Activated effector memory CD4-positive, alpha-beta T cell treated with Interleukin-2 at 50 U/mL for 16 hours (primary cell): Measurements from ENCODE around the gene TOLLIP.
A peak's percentile ranks its signal among the peaks of the same experiment; 100 is the strongest.
"Not testable (repeated sequence)": the region's sequence is repeated elsewhere in the genome, so short reads cannot be mapped to it uniquely, and the experiment has no call there.

Experiments used
- DNase-seq: peaks from one replicate; pipeline ENCODE4 v3.0.0-alpha.2; 2020

TOLLIP gene

GRCh38 chr11:1309498-1310317 lies at the start of gene TOLLIP:
Gene TOLLIP, minus strand, starts transcription at chr11:1309632. Its CDS starts 134 bp downstream, at chr11:1309498.
- peak; percentile 98 for DNase-seq

- DNase-seq: not testable (repeated sequence)
These were observed 49.5 kb upstream of the TOLLIP start for GRCh38 chr11:1358931-1359330.

GRCh38 chr11:1358286-1358685 lies 48.9 kb upstream of the TOLLIP start:
- DNase-seq: no peak

- DNase-seq: no peak
These were observed 47.1 kb upstream of the TOLLIP start for GRCh38 chr11:1356478-1356960.

GRCh38 chr11:1356007-1356435 lies 46.6 kb upstream of the TOLLIP start:
- no peak for DNase-seq

- no peak for DNase-seq
These were observed 44.9 kb upstream of the TOLLIP start for GRCh38 chr11:1354125-1354938.

GRCh38 chr11:1353383-1354124 lies 44.1 kb upstream of the TOLLIP start:
- DNase-seq: no peak

- DNase-seq: no peak
These were observed 43.4 kb upstream of the TOLLIP start for GRCh38 chr11:1352696-1353382.

- no peak for DNase-seq
These were observed 42.0 kb upstream of the TOLLIP start for GRCh38 chr11:1351278-1351937.

- DNase-seq: no peak
These were observed 40.8 kb upstream of the TOLLIP start for GRCh38 chr11:1350086-1350725.

GRCh38 chr11:1349327-1350041 lies 40.1 kb upstream of the TOLLIP start:
- DNase-seq: no peak

GRCh38 chr11:1348796-1349326 lies 39.4 kb upstream of the TOLLIP start:
- no peak for DNase-seq

GRCh38 chr11:1348146-1348795 lies 38.8 kb upstream of the TOLLIP start:
- no peak for DNase-seq

GRCh38 chr11:1347411-1347999 lies 38.1 kb upstream of the TOLLIP start:
- DNase-seq: not testable (repeated sequence)

GRCh38 chr11:1346669-1347390 lies 37.4 kb upstream of the TOLLIP start:
- no peak for DNase-seq

- no peak for DNase-seq
These were observed 36.5 kb upstream of the TOLLIP start for GRCh38 chr11:1345737-1346513.

GRCh38 chr11:1344056-1344635 lies 34.7 kb upstream of the TOLLIP start:
- no peak for DNase-seq
